Colonic mucosa (tissue), 4 donors: ENCODE data around the gene HDLBP. TPM values are rescaled to one million over a fixed set of nuclear protein-coding genes. Genes with fewer than 3 reads are reported as not detected.

Experiments used
- DNase-seq: peaks from one replicate; pipeline ENCODE4 v3.0.0-alpha.2; 2020
- H3K27ac ChIP-seq: fragments of 200-600 bp; one replicate; pipeline ENCODE4 v1.8.0; 2021
- H3K27me3 ChIP-seq: fragments of 200-600 bp; one replicate; pipeline ENCODE4 v1.8.0; 2021
- H3K36me3 ChIP-seq: fragments of 200-600 bp; one replicate; pipeline ENCODE4 v1.8.0; 2021
- H3K4me1 ChIP-seq: fragments of 200-600 bp; one replicate; pipeline ENCODE4 v1.8.0; 2021; ENCODE audit warnings: mild to moderate bottlenecking
- H3K4me3 ChIP-seq: fragments of 200-600 bp; one replicate; pipeline ENCODE4 v1.8.0; 2021
- H3K9ac ChIP-seq, 2 donors: one replicate each; pipeline ENCODE4 v1.7.0; 2013; ENCODE audit warnings: control low read depth in 2 of 2, low read depth in 2 of 2, low read length in 2 of 2
- H3K9me3 ChIP-seq: fragments of 200-600 bp; one replicate; pipeline ENCODE4 v1.8.0; 2021
- CTCF ChIP-seq: fragments of 200-600 bp; IDR thresholded peaks from one replicate; pipeline ENCODE4 v1.8.0; 2022; ENCODE audit warnings: antibody characterized with exemption, mild to moderate bottlenecking
- intact Hi-C: fragments of 100-400 bp; cut with DNase I; formaldehyde crosslinking; loops from one replicate; pipeline ENCODE4 v1.14.1; 2022
- total RNA-seq, 2 donors: library from RNA; stranded (reverse); fragmentation: NEBNext Ultra II Directional in 1 of 2; extraction: Animal tissue kit (Norgen Biotek cat#: 25700) in 1 of 2; gene quantifications; one replicate each; pipeline ENCODE4 v1.2.1, GENCODE V29; 2021
- donor health status: healthy.
- donor health status: DM: no; HTN: no; CAD: no.
- donor health status: DM: no; HTN: no; CAD: no.

Gene HDLBP
- total RNA-seq, 2 donors from 2014 or later, result 483 to 625 TPM

- Histone ChIP-seq H3K9ac (peak overlapping the region in 1 of 2 donors; percentile 72), H3K27me3 (no peaks in the 10 kb centered on the region), H3K4me1 (no peaks in the 10 kb centered on the region), H3K9me3 (no peaks in the 10 kb centered on the region), H3K36me3 (no peaks in the 10 kb centered on the region), H3K27ac (peak overlapping the region; percentile 60), H3K4me3 (no peak overlapping the region)
- intact Hi-C loops, result no loop called here
- no peak for TF ChIP-seq CTCF
- DNase-seq, result no peak
Measured at GRCh38 chr2:241352227-241352626, 36.8 kb upstream of the HDLBP start.

GRCh38 chr2:241351640-241352031 lies 36.2 kb upstream of the HDLBP start:
- no peak for TF ChIP-seq CTCF
- intact Hi-C loops, result no loop called here
- H3K4me3 ChIP-seq, result no peak overlapping the region
- no peak for DNase-seq
- H3K27me3 ChIP-seq, result no peaks in the 10 kb centered on the region
- no peaks in the 10 kb centered on the region for H3K36me3 ChIP-seq
- no peaks in the 10 kb centered on the region for H3K4me1 ChIP-seq
- no peaks in the 10 kb centered on the region for H3K9me3 ChIP-seq
- peak overlapping the region; percentile 60 for H3K27ac ChIP-seq
- H3K9ac ChIP-seq, result peak overlapping the region in 1 of 2 donors; percentile 72

DNA sequence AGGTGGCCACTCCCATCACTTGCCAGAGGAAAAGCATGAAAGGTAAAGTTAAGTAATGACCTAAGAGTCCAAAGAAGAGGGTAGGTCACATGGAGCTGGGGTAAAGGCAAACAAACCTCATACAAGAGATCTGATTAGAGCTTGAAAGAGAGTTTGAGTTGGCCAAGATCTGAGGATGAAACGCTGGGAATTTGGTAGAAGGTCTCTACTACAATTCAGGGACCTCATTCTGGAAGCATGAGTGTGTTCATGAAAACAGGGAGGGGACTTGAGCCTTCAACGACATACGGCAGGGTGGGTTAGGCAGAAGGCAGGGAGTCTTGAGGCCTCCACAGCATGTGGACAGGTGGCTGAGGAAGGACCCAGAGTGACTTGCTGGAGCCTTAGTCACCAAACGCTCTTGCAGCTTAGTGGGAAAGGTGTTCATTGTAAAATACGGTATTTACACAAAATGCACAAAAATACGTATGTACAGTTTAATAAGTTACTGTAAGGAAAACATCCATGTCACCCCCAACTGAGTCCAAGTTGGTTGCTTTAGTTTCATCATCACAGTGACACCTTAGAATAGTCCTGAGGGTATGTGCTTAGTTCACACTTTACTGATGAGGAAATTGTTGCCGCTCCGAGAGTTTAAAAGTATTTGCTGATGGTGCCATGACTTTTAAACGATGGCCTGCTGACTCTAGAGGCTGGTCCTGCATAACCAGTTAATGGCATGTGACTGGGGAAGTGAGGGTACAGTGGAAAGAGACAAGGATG lies 35.6 kb upstream of the HDLBP start:
- no peaks in the 10 kb centered on the region for H3K27me3 ChIP-seq
- DNase-seq, result no peak
- TF ChIP-seq CTCF, result no peak
- H3K4me3 ChIP-seq, result no peak overlapping the region
- no peaks in the 10 kb centered on the region for H3K9me3 ChIP-seq
- H3K9ac ChIP-seq, result peak overlapping the region in 1 of 2 donors; percentile 72
- H3K36me3 ChIP-seq, result no peaks in the 10 kb centered on the region
- no peaks in the 10 kb centered on the region for H3K4me1 ChIP-seq
- intact Hi-C loops, result no loop called here
- peak overlapping the region; percentile 60 for H3K27ac ChIP-seq

DNA sequence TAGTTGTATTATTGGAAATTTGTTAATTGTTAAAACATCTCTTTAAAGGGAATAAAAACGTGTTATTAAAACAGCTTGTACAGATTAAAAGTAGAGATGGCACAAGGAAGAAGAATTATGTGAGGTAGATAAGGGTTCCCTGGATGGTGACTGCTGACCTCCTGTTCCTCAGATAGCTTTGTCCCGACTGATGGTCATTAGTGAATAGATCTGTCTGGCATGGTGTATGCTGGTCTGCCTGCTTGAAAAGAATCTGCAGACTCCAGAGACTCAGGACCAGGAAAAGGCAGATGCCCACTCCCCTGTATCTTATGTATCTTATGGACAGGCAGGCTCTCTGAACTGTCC lies 35.0 kb upstream of the HDLBP start:
- no peak for DNase-seq
- Histone ChIP-seq H3K9me3 (no peaks in the 10 kb centered on the region), H3K36me3 (peaks cover 5% of the 10 kb centered on the region), H3K4me3 (no peak overlapping the region), H3K9ac (no peak overlapping the region), H3K4me1 (no peaks in the 10 kb centered on the region), H3K27ac (peak overlapping the region; percentile 60), H3K27me3 (no peaks in the 10 kb centered on the region)
- TF ChIP-seq CTCF, result no peak
- intact Hi-C loops, result no loop called here

DNA sequence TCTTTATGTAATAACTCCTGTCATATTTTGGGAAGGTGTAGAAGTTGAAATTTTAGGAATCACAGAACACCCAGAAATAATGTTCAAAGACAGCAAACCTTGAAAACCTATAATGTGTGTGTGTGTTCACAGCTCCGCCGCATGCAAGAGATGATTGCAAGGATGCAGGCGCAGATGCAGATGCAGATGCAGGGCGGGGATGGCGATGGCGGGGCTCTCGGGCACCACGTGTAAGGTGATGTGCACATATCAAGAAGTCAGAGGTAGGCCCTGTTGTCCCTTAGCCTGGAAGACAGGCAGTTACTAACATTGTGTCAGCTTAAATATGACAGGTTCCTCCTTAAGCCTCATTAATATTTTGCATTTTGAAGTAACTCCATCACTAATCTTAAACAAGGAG lies 34.5 kb upstream of the HDLBP start:
- no peak for TF ChIP-seq CTCF
- no peak for DNase-seq
- peaks cover 5% of the 10 kb centered on the region for H3K36me3 ChIP-seq
- no peak overlapping the region for H3K4me3 ChIP-seq
- no peaks in the 10 kb centered on the region for H3K9me3 ChIP-seq
- H3K27me3 ChIP-seq, result no peaks in the 10 kb centered on the region
- H3K4me1 ChIP-seq, result no peaks in the 10 kb centered on the region
- no peak overlapping the region for H3K9ac ChIP-seq
- intact Hi-C loops, result no loop called here
- H3K27ac ChIP-seq, result no peak overlapping the region
